Measurements from ENCODE around the gene PAGR1. TPM values are rescaled to one million over a fixed set of nuclear protein-coding genes. Genes with fewer than 3 reads are reported as not detected.

PAGR1 gene
- total RNA-seq, 1 donor = 19.9 TPM

- peak; percentile 8 for DNase-seq (ENCODE audit: insufficient read length, low spot score, missing footprints)
- H3K27me3 ChIP-seq (ENCODE audit: insufficient read depth, low read length) = no peaks in the 10 kb centered on the region
- no peak for TF ChIP-seq CTCF (IDR thresholded peaks at IDR 0.05; ENCODE audit: extremely low read depth, low read depth, low read length)
- peaks cover 21% of the 10 kb centered on the region for H3K79me2 ChIP-seq (ENCODE audit: insufficient read depth, low read length)
- peaks cover 18% of the 10 kb centered on the region for H3K36me3 ChIP-seq (ENCODE audit: insufficient read depth, low read length)
- H3K27ac ChIP-seq (ENCODE audit: low read depth, low read length) = no peak overlapping the region
- H3K4me2 ChIP-seq (ENCODE audit: insufficient read depth, low read length) = no peak overlapping the region
- no peak overlapping the region for H3K4me3 ChIP-seq (ENCODE audit: insufficient read depth, low read length)
- no peaks in the 10 kb centered on the region for H3K9me3 ChIP-seq (ENCODE audit: low read depth, low read length)
- no peak overlapping the region for H2AFZ ChIP-seq (ENCODE audit: low read length)
- peaks cover 31% of the 10 kb centered on the region for H3K4me1 ChIP-seq (ENCODE audit: insufficient read depth, low read length)
- peaks cover 6% of the 10 kb centered on the region for H4K20me1 ChIP-seq (ENCODE audit: insufficient read depth, low read length)
Measured at GRCh38 chr16:29858974-29859373, 43.0 kb downstream of the PAGR1 start.

GRCh38 chr16:29860218-29860617 is 44.3 kb downstream of the PAGR1 start:
- Histone ChIP-seq H2AFZ (ENCODE audit: low read length) (no peak overlapping the region), H3K4me1 (ENCODE audit: insufficient read depth, low read length) (peaks cover 31% of the 10 kb centered on the region), H3K27me3 (ENCODE audit: insufficient read depth, low read length) (no peaks in the 10 kb centered on the region), H3K79me2 (ENCODE audit: insufficient read depth, low read length) (peaks cover 21% of the 10 kb centered on the region), H3K4me2 (ENCODE audit: insufficient read depth, low read length) (no peak overlapping the region), H3K36me3 (ENCODE audit: insufficient read depth, low read length) (peaks cover 18% of the 10 kb centered on the region), H3K27ac (ENCODE audit: low read depth, low read length) (no peak overlapping the region), H4K20me1 (ENCODE audit: insufficient read depth, low read length) (peaks cover 6% of the 10 kb centered on the region), H3K9me3 (ENCODE audit: low read depth, low read length) (no peaks in the 10 kb centered on the region), H3K4me3 (ENCODE audit: insufficient read depth, low read length) (no peak overlapping the region)
- DNase-seq (ENCODE audit: insufficient read length, low spot score, missing footprints) = peak; percentile 62
- no peak for TF ChIP-seq CTCF (IDR thresholded peaks at IDR 0.05; ENCODE audit: extremely low read depth, low read depth, low read length)

DNA sequence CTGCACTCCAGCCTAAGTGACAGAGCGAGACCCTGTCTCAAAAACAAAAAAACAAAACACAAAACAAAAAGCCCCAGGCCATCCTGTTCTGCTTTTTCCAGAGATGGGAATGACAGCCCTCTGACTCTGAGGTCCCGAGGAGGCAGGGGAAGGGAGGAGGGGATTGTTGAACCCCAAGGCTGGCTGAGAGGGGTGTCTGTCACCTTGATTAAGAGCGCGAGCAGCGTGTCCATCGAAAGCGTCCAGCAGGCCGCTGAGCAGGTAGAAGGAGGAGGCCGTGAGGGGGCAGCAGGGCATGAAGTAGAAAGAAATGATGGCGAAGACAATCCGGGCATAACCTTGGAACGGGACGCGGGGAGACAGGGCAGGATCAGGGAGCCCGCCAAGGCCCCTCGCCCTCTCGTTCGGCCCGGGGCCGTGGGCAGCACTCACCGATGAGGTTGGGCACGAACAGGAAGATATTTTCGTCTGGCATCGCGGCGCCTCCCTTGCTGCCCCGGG is 46.5 kb downstream of the PAGR1 start:
- peak overlapping the region; percentile 97 for H2AFZ ChIP-seq (ENCODE audit: low read length)
- peak overlapping the region; percentile 96 for H3K27ac ChIP-seq (ENCODE audit: low read depth, low read length)
- peak; percentile 42 for DNase-seq (ENCODE audit: insufficient read length, low spot score, missing footprints)

More for the DNA sequence above, 46.5 kb downstream of the PAGR1 start:
- TF ChIP-seq CTCF (IDR thresholded peaks at IDR 0.05; ENCODE audit: extremely low read depth, low read depth, low read length) = no peak
- Histone ChIP-seq H3K36me3 (ENCODE audit: insufficient read depth, low read length) (peaks cover 18% of the 10 kb centered on the region), H3K79me2 (ENCODE audit: insufficient read depth, low read length) (peaks cover 21% of the 10 kb centered on the region), H4K20me1 (ENCODE audit: insufficient read depth, low read length) (peaks cover 6% of the 10 kb centered on the region), H3K4me2 (ENCODE audit: insufficient read depth, low read length) (peak overlapping the region; percentile 83), H3K4me1 (ENCODE audit: insufficient read depth, low read length) (peaks cover 21% of the 10 kb centered on the region), H3K4me3 (ENCODE audit: insufficient read depth, low read length) (peak overlapping the region; percentile 93), H3K9me3 (ENCODE audit: low read depth, low read length) (no peaks in the 10 kb centered on the region), H3K27me3 (ENCODE audit: insufficient read depth, low read length) (no peaks in the 10 kb centered on the region)

Measured in osteoblast (primary cell).